ENCODE measurements around the gene ARHGEF17. TPM values are rescaled to one million over a fixed set of nuclear protein-coding genes. Genes with fewer than 3 reads are reported as not detected.

ARHGEF17 gene
- total and polyA plus RNA-seq, 4 donors, result 2.6 to 12.6 (median 5.7) TPM

- no peak overlapping the region for H3K9ac ChIP-seq (ENCODE audit: low read depth in 1 of 2, low read length in 2 of 2)
- WGBS, result 94% methylated on average over 4 of the region's 4 CpGs
- H3K4me1 ChIP-seq (ENCODE audit: control insufficient read depth in 4 of 4, insufficient read depth in 4 of 4, low read length in 3 of 4), result peaks cover 0 to 8% (median 5%) of the 10 kb centered on the region in 4 donors
- H3K27ac ChIP-seq (ENCODE audit: low read depth in 1 of 2, low read length in 2 of 2), result no peak overlapping the region
- H3K36me3 ChIP-seq (ENCODE audit: control insufficient read depth in 4 of 4, insufficient read depth in 3 of 4, low read depth in 1 of 4, low read length in 3 of 4), result no peaks in the 10 kb centered on the region
- no peaks in the 10 kb centered on the region for H3K9me3 ChIP-seq (ENCODE audit: control insufficient read depth in 4 of 4, low read length in 3 of 4)
- DNase-seq (ENCODE audit: low spot score), result no peak
- H3K4me3 ChIP-seq (ENCODE audit: low read depth in 1 of 3, low read length in 3 of 3), result no peak overlapping the region
- H3K27me3 ChIP-seq (ENCODE audit: control insufficient read depth in 4 of 4, insufficient read depth in 4 of 4, low read length in 3 of 4), result peaks cover 0 to 2% (median 0%) of the 10 kb centered on the region in 4 donors
- TF ChIP-seq TAF1 (conservative IDR thresholded peaks at IDR 0.05) (no peak), RXRA (IDR thresholded peaks at IDR 0.05) (no peak), FOXA1 (IDR thresholded peaks at IDR 0.05) (no peak), FOXA2 (IDR thresholded peaks at IDR 0.05) (no peak), MAX (IDR thresholded peaks at IDR 0.05) (no peak), YY1 (IDR thresholded peaks at IDR 0.05) (no peak), JUND (IDR thresholded peaks at IDR 0.05) (no peak)
Observed at GRCh38 chr11:73293356-73293936, 14.6 kb upstream of the ARHGEF17 start.

- peaks cover 0 to 2% (median under 1%) of the 10 kb centered on the region in 4 donors for H3K4me1 ChIP-seq (ENCODE audit: control insufficient read depth in 4 of 4, insufficient read depth in 4 of 4, low read length in 3 of 4)
- no peak overlapping the region for H3K9ac ChIP-seq (ENCODE audit: low read depth in 1 of 2, low read length in 2 of 2)
- H3K27ac ChIP-seq (ENCODE audit: low read depth in 1 of 2, low read length in 2 of 2), result no peak overlapping the region
- no peaks in the 10 kb centered on the region for H3K9me3 ChIP-seq (ENCODE audit: control insufficient read depth in 4 of 4, low read length in 3 of 4)
- no peak for DNase-seq (ENCODE audit: low spot score)
- H3K36me3 ChIP-seq (ENCODE audit: control insufficient read depth in 4 of 4, insufficient read depth in 3 of 4, low read depth in 1 of 4, low read length in 3 of 4), result no peaks in the 10 kb centered on the region
- TF ChIP-seq RAD21 (IDR thresholded peaks at IDR 0.05), result no peak
- H3K4me3 ChIP-seq (ENCODE audit: low read depth in 1 of 3, low read length in 3 of 3), result no peak overlapping the region
- peaks cover 0 to 2% (median 0%) of the 10 kb centered on the region in 4 donors for H3K27me3 ChIP-seq (ENCODE audit: control insufficient read depth in 4 of 4, insufficient read depth in 4 of 4, low read length in 3 of 4)
Observed at GRCh38 chr11:73294604-73295003, 13.5 kb upstream of the ARHGEF17 start.

DNA sequence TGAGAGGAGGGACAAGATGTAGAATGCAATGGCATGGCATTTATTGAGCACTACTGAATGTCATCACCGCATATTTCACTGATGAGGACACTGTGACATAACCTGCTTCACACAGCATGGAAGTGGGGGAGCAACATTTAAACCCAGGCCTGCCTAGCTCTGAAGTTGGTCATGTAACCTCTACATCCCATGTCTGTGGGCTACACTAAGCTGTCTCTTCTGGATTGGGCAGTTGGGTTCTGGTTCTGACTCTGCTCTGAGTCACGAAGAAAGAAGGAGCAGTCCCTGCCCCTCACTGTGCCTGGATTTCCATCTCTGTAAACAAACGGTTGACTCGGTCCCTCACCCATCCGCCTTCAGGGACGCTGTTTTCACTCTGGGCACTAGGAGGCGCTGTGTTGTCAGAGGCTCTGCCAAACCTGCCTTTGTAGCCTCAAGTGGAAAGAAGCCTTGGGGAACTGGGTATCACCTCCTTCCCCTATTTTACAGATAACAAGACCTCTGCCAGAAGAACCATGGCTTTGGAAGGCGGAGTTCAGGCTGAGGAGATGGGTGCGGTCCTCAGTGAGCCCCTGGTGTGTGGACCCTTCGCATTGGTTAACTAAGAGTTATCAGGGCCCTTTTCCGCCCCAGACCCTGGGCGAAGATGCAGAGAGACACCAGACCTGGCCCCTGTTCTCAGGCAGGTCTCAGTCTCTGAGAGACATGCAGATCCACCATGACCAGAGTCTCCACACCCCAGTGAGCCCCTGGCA, 12.7 kb upstream of the ARHGEF17 start:
- Histone ChIP-seq H3K36me3 (ENCODE audit: control insufficient read depth in 4 of 4, insufficient read depth in 3 of 4, low read depth in 1 of 4, low read length in 3 of 4) (no peaks in the 10 kb centered on the region), H3K27me3 (ENCODE audit: control insufficient read depth in 4 of 4, insufficient read depth in 4 of 4, low read length in 3 of 4) (peaks cover 0 to 2% (median 0%) of the 10 kb centered on the region in 4 donors), H3K4me3 (ENCODE audit: low read depth in 1 of 3, low read length in 3 of 3) (no peak overlapping the region), H3K9me3 (ENCODE audit: control insufficient read depth in 4 of 4, low read length in 3 of 4) (no peaks in the 10 kb centered on the region), H3K27ac (ENCODE audit: low read depth in 1 of 2, low read length in 2 of 2) (no peak overlapping the region), H3K4me1 (ENCODE audit: control insufficient read depth in 4 of 4, insufficient read depth in 4 of 4, low read length in 3 of 4) (no peaks in the 10 kb centered on the region), H3K9ac (ENCODE audit: low read depth in 1 of 2, low read length in 2 of 2) (no peak overlapping the region)
- WGBS, result 42% methylated on average over 12 of the region's 12 CpGs
- TF ChIP-seq JUND (IDR thresholded peaks at IDR 0.05) (no peak), SP1 (IDR thresholded peaks at IDR 0.05) (no peak), RAD21 (IDR thresholded peaks at IDR 0.05) (peak; percentile 64 to 80)
- TF ChIP-seq, protein P1, sequence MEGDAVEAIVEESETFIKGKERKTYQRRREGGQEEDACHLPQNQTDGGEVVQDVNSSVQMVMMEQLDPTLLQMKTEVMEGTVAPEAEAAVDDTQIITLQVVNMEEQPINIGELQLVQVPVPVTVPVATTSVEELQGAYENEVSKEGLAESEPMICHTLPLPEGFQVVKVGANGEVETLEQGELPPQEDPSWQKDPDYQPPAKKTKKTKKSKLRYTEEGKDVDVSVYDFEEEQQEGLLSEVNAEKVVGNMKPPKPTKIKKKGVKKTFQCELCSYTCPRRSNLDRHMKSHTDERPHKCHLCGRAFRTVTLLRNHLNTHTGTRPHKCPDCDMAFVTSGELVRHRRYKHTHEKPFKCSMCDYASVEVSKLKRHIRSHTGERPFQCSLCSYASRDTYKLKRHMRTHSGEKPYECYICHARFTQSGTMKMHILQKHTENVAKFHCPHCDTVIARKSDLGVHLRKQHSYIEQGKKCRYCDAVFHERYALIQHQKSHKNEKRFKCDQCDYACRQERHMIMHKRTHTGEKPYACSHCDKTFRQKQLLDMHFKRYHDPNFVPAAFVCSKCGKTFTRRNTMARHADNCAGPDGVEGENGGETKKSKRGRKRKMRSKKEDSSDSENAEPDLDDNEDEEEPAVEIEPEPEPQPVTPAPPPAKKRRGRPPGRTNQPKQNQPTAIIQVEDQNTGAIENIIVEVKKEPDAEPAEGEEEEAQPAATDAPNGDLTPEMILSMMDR (IDR thresholded peaks at IDR 0.05; ENCODE audit: low read depth, low read length, missing input control), result peak; percentile 82
- DNase-seq (ENCODE audit: low spot score), result peak; percentile 79

GRCh38 chr11:73295996-73296318, 12.1 kb upstream of the ARHGEF17 start:
- Histone ChIP-seq H3K4me1 (ENCODE audit: control insufficient read depth in 4 of 4, insufficient read depth in 4 of 4, low read length in 3 of 4) (no peaks in the 10 kb centered on the region), H3K36me3 (ENCODE audit: control insufficient read depth in 4 of 4, insufficient read depth in 3 of 4, low read depth in 1 of 4, low read length in 3 of 4) (no peaks in the 10 kb centered on the region), H3K9ac (ENCODE audit: low read depth in 1 of 2, low read length in 2 of 2) (no peak overlapping the region), H3K27me3 (ENCODE audit: control insufficient read depth in 4 of 4, insufficient read depth in 4 of 4, low read length in 3 of 4) (peaks cover 0 to 2% (median 0%) of the 10 kb centered on the region in 4 donors), H3K27ac (ENCODE audit: low read depth in 1 of 2, low read length in 2 of 2) (no peak overlapping the region), H3K4me3 (ENCODE audit: low read depth in 1 of 3, low read length in 3 of 3) (no peak overlapping the region), H3K9me3 (ENCODE audit: control insufficient read depth in 4 of 4, low read length in 3 of 4) (no peaks in the 10 kb centered on the region)
- WGBS, result 89% methylated on average over 3 of the region's 3 CpGs
- DNase-seq (ENCODE audit: low spot score), result no peak
- TF ChIP-seq HNF4G (IDR thresholded peaks at IDR 0.05) (no peak), SP1 (IDR thresholded peaks at IDR 0.05) (no peak), TAF1 (conservative IDR thresholded peaks at IDR 0.05) (no peak), JUND (IDR thresholded peaks at IDR 0.05) (no peak), FOXA1 (IDR thresholded peaks at IDR 0.05) (no peak), RAD21 (IDR thresholded peaks at IDR 0.05) (no peak), REST (IDR thresholded peaks at IDR 0.05) (no peak), GABPA (IDR thresholded peaks at IDR 0.05 in 1 of 2, conservative IDR thresholded peaks at IDR 0.05 in 1 of 2) (no peak), EGR1 (IDR thresholded peaks at IDR 0.05; ENCODE audit: low read depth in 2 of 2) (no peak), FOXA2 (IDR thresholded peaks at IDR 0.05) (no peak), RXRA (IDR thresholded peaks at IDR 0.05) (no peak), NR2F2 (IDR thresholded peaks at IDR 0.05) (no peak), MAX (IDR thresholded peaks at IDR 0.05) (no peak), HNF4A (conservative IDR thresholded peaks at IDR 0.05) (no peak)

Data from liver (tissue), 9 donors.